ENCODE data around the gene HTR1B. TPM values are rescaled to one million over a fixed set of nuclear protein-coding genes. Genes with fewer than 3 reads are reported as not detected.

Gene HTR1B
- total RNA-seq, 2 donors from 2014 or later, result 2.8 TPM; not detected in 1

DNA sequence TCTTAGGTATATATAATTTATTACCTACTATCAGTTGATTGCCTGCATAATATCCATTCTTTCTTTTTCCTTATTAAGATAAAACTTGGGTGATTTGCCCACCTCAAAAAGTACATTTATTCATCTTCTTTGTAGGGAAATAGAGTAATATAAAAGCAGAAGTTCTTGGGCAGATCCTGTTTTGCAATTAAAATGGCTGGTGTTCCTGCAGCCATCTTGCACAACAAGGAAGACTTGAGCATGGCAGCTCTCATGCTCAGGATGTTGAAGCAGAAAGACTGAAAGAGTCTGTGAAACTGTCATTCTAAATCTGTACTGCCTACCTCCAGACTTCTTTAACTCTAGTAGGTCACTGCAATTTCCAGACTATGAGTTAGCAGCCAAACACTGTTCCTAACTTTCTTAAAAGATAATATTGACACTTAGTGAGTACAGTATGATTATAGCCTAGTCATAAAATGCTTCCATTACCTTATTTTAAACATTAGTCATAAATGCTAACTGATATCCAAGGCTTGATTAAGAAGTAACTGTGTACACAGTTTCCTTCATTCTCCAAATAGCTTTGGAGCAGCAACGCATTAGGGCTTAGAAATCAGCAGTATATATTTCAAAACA is 24.6 kb upstream of the HTR1B start:
- Histone ChIP-seq H3K36me3 (no peaks in the 10 kb centered on the region), H3K27ac (no peak overlapping the region), H3K9me3 (no peaks in the 10 kb centered on the region), H3K4me1 (replicated peaks) (no peaks in the 10 kb centered on the region), H3K4me3 (no peak overlapping the region), H3K27me3 (replicated peaks; ENCODE audit: insufficient read depth) (no peaks in the 10 kb centered on the region)
- DNase-seq (ENCODE audit: low spot score), result no peak
- intact Hi-C loops (cut with DNase I), result no loop called here
- TF ChIP-seq POLR2A (IDR thresholded peaks at IDR 0.05) (no peak), POLR2AphosphoS5 (IDR thresholded peaks at IDR 0.05) (no peak)
- TF ChIP-seq, protein P1, sequence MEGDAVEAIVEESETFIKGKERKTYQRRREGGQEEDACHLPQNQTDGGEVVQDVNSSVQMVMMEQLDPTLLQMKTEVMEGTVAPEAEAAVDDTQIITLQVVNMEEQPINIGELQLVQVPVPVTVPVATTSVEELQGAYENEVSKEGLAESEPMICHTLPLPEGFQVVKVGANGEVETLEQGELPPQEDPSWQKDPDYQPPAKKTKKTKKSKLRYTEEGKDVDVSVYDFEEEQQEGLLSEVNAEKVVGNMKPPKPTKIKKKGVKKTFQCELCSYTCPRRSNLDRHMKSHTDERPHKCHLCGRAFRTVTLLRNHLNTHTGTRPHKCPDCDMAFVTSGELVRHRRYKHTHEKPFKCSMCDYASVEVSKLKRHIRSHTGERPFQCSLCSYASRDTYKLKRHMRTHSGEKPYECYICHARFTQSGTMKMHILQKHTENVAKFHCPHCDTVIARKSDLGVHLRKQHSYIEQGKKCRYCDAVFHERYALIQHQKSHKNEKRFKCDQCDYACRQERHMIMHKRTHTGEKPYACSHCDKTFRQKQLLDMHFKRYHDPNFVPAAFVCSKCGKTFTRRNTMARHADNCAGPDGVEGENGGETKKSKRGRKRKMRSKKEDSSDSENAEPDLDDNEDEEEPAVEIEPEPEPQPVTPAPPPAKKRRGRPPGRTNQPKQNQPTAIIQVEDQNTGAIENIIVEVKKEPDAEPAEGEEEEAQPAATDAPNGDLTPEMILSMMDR (IDR thresholded peaks at IDR 0.05), result no peak
- 55% methylated on average over 1 of the region's 1 CpG for WGBS

DNA sequence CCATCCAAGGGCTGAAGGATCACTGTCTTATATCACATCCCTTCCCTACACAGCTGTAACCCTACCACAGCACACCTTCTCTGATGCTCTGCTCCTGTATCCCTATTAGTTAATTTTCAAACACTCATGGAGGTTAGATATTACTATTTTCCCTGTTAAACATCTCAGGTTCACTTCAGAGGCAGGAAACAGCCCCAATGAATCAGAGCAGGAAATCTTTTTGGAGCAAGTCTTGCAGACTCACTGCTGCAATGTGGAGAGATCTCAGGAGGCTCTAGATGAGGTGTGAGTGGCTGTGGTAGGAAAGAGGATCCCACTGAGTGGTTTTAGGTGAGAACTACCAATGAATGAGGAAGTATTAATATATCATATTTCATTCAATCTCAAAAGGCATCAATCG is 19.7 kb upstream of the HTR1B start:
- Histone ChIP-seq H3K4me1 (replicated peaks) (no peaks in the 10 kb centered on the region), H3K27ac (no peak overlapping the region), H3K4me3 (no peak overlapping the region), H3K27me3 (replicated peaks; ENCODE audit: insufficient read depth) (no peaks in the 10 kb centered on the region), H3K9me3 (no peaks in the 10 kb centered on the region), H3K36me3 (no peaks in the 10 kb centered on the region)
- TF ChIP-seq, protein P1 (IDR thresholded peaks at IDR 0.05), result no peak
- intact Hi-C loops (cut with DNase I), result no loop called here
- no peak for DNase-seq (ENCODE audit: low spot score)
- 66% methylated on average over 1 of the region's 1 CpG for WGBS

DNA sequence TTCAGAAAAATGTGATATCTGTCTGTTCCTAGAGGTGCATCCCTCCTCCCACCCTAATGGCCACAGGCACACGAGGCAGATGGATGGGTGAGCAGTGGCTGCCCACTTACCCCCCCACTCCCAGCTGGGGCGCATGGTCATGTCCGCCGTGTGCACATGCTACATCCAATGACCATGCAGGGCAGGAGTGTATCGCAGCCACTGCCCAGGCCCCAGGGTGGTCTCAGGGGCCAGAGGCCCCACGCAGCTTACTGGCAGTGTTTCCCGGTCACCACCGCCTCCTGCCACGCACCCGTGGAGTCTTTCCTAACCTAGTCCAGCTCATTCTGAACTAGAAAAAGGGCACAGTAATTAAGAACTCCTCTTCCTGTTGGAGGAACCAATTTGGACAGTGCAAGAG is 11.7 kb upstream of the HTR1B start:
- intact Hi-C loops (cut with DNase I), result no loop called here
- WGBS, result 95% methylated on average over 10 of the region's 10 CpGs
- Histone ChIP-seq H3K9me3 (no peaks in the 10 kb centered on the region), H3K4me3 (no peak overlapping the region), H3K4me1 (replicated peaks) (no peaks in the 10 kb centered on the region), H3K27ac (no peak overlapping the region), H3K27me3 (replicated peaks; ENCODE audit: insufficient read depth) (no peaks in the 10 kb centered on the region), H3K36me3 (no peaks in the 10 kb centered on the region)
- DNase-seq (ENCODE audit: low spot score), result no peak
- TF ChIP-seq POLR2AphosphoS5 (IDR thresholded peaks at IDR 0.05), result no peak
- no peak for TF ChIP-seq POLR2A (IDR thresholded peaks at IDR 0.05)
- TF ChIP-seq, protein P1 (IDR thresholded peaks at IDR 0.05), result no peak

DNA sequence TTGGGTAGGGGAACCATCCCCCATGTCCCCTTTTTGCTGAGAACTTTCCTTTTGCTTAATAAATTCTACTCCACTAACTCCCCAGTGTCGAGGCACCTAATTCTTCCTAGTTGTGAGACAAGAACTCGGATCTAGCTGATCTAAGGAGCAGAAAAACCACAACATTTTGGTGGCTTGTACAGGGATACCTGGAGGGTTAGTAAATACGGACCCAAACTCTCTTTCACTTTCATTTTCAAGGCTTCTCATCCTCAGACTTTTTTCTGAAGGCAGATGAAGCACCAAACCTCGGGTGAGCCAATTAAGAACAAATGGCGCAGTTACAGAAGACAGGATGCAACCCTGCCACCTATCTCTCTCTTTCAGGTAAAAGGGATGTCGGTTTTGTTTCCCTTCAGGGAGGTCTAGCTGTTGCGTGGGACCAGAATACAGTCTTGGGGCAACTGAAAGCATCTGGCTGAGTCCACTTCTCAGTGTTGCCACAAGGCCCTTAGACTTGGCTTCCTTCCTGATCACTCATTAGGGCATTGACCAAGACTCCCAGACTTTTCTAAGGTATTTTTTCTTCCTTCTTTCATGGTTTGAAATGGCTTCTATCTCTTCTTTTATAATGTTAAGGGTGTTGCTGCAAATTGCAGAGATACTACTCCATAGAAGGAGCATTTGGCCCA is 11.1 kb upstream of the HTR1B start:
- Histone ChIP-seq H3K4me1 (replicated peaks) (no peaks in the 10 kb centered on the region), H3K36me3 (no peaks in the 10 kb centered on the region), H3K27me3 (replicated peaks; ENCODE audit: insufficient read depth) (no peaks in the 10 kb centered on the region), H3K9me3 (no peaks in the 10 kb centered on the region), H3K27ac (no peak overlapping the region), H3K4me3 (no peak overlapping the region)
- TF ChIP-seq POLR2AphosphoS5 (IDR thresholded peaks at IDR 0.05) (no peak), POLR2A (IDR thresholded peaks at IDR 0.05) (no peak)
- TF ChIP-seq, protein P1 (IDR thresholded peaks at IDR 0.05), result no peak
- WGBS, result 86% methylated on average over 7 of the region's 7 CpGs
- intact Hi-C loops (cut with DNase I), result no loop called here
- DNase-seq (ENCODE audit: low spot score), result no peak

DNA sequence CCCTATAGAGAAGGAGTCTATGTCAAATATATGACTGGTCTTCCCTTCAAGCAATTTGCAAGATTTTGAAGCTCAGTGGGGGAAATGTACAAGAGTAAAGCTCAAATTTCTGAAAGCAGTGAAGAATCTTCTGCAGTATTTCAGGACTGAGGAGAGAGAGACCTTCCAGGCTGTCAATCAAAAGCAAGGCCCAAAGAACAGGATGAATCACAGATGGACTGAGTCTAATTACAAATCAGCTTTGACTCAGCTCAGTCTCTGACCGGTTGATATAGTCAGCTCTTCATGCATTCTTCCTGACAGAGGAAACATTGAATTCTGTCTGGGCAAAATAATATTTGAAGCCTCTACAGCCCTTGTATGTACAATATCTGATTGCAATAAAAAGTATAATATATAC is 7.7 kb upstream of the HTR1B start:
- Histone ChIP-seq H3K4me3 (no peak overlapping the region), H3K4me1 (replicated peaks) (no peaks in the 10 kb centered on the region), H3K27ac (no peak overlapping the region), H3K27me3 (replicated peaks; ENCODE audit: insufficient read depth) (no peaks in the 10 kb centered on the region), H3K36me3 (no peaks in the 10 kb centered on the region), H3K9me3 (no peaks in the 10 kb centered on the region)
- WGBS, result 72% methylated on average over 1 of the region's 1 CpG
- TF ChIP-seq POLR2A (IDR thresholded peaks at IDR 0.05) (no peak), POLR2AphosphoS5 (IDR thresholded peaks at IDR 0.05) (no peak)
- DNase-seq (ENCODE audit: low spot score), result no peak
- intact Hi-C loops (cut with DNase I), result no loop called here

Measured in prostate gland (tissue), 2 donors.